Measurements from ENCODE around the gene DIPK1A.

Gene DIPK1A

GRCh38 chr1:92853299-92853698 lies 108.0 kb downstream of the DIPK1A start:
- H3K4me3 ChIP-seq (ENCODE audit: low read length) = no peak overlapping the region
- TF ChIP-seq, protein P1, sequence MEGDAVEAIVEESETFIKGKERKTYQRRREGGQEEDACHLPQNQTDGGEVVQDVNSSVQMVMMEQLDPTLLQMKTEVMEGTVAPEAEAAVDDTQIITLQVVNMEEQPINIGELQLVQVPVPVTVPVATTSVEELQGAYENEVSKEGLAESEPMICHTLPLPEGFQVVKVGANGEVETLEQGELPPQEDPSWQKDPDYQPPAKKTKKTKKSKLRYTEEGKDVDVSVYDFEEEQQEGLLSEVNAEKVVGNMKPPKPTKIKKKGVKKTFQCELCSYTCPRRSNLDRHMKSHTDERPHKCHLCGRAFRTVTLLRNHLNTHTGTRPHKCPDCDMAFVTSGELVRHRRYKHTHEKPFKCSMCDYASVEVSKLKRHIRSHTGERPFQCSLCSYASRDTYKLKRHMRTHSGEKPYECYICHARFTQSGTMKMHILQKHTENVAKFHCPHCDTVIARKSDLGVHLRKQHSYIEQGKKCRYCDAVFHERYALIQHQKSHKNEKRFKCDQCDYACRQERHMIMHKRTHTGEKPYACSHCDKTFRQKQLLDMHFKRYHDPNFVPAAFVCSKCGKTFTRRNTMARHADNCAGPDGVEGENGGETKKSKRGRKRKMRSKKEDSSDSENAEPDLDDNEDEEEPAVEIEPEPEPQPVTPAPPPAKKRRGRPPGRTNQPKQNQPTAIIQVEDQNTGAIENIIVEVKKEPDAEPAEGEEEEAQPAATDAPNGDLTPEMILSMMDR (conservative IDR thresholded peaks at IDR 0.05; ENCODE audit: low read depth, low read length) = no peak
- DNase-seq (ENCODE audit: low read depth) = no peak

GRCh38 chr1:92851729-92852128 lies 109.5 kb downstream of the DIPK1A start:
- DNase-seq (ENCODE audit: low read depth) = no peak
- TF ChIP-seq, protein P1 (conservative IDR thresholded peaks at IDR 0.05; ENCODE audit: low read depth, low read length) = no peak
- no peak overlapping the region for H3K4me3 ChIP-seq (ENCODE audit: low read length)

- H3K4me3 ChIP-seq (ENCODE audit: low read length) = no peak overlapping the region
- TF ChIP-seq, protein P1 (conservative IDR thresholded peaks at IDR 0.05; ENCODE audit: low read depth, low read length) = no peak
- DNase-seq (ENCODE audit: low read depth) = no peak
These were observed 111.2 kb downstream of the DIPK1A start for GRCh38 chr1:92850019-92850418.

- no peak overlapping the region for H3K4me3 ChIP-seq (ENCODE audit: low read length)
- TF ChIP-seq, protein P1 (conservative IDR thresholded peaks at IDR 0.05; ENCODE audit: low read depth, low read length) = no peak
- no peak for DNase-seq (ENCODE audit: low read depth)
These were observed 113.1 kb downstream of the DIPK1A start for GRCh38 chr1:92848201-92848600.

- DNase-seq (ENCODE audit: low read depth) = no peak
- H3K4me3 ChIP-seq (ENCODE audit: low read length) = no peak overlapping the region
- TF ChIP-seq, protein P1 (conservative IDR thresholded peaks at IDR 0.05; ENCODE audit: low read depth, low read length) = no peak
These were observed 115.4 kb downstream of the DIPK1A start for GRCh38 chr1:92845908-92846307.

- TF ChIP-seq, protein P1 (conservative IDR thresholded peaks at IDR 0.05; ENCODE audit: low read depth, low read length) = no peak
- H3K4me3 ChIP-seq (ENCODE audit: low read length) = no peak overlapping the region
- no peak for DNase-seq (ENCODE audit: low read depth)
These were observed 116.8 kb downstream of the DIPK1A start for GRCh38 chr1:92844439-92844838.

- H3K4me3 ChIP-seq (ENCODE audit: low read length) = no peak overlapping the region
- no peak for DNase-seq (ENCODE audit: low read depth)
- TF ChIP-seq, protein P1 (conservative IDR thresholded peaks at IDR 0.05; ENCODE audit: low read depth, low read length) = no peak
These were observed 117.6 kb downstream of the DIPK1A start for GRCh38 chr1:92843429-92844352.

Data from retinal pigment epithelial cell (primary cell).